Dedifferentiated amniotic fluid mesenchymal stem cell (primary cell): ENCODE data around the gene TPPP2.

Experiments
- DNase-seq: peaks from one replicate; pipeline ENCODE4 v3.0.0-alpha.2; 2016; ENCODE audit errors: extremely low spot score

TPPP2 gene

GRCh38 chr14:21057803-21058675, 28.0 kb downstream of the TPPP2 start, which contains the start of gene RNASE8:
Gene RNASE8, plus strand, starts transcription at chr14:21057822. Its CDS starts 71 bp downstream, at chr14:21057893.
- no peak for DNase-seq

GRCh38 chr14:21058903-21059302, 28.9 kb downstream of the TPPP2 start:
- no peak for DNase-seq

- no peak for DNase-seq
Observed at GRCh38 chr14:21059842-21060613, 30.0 kb downstream of the TPPP2 start.

- DNase-seq = no peak
Observed at GRCh38 chr14:21060614-21061346, 30.8 kb downstream of the TPPP2 start.

GRCh38 chr14:21061347-21061668, 31.3 kb downstream of the TPPP2 start:
- DNase-seq = no peak

- peak; percentile 30 for DNase-seq
Observed at GRCh38 chr14:21063479-21063878, 33.5 kb downstream of the TPPP2 start.

- DNase-seq = no peak
Observed at GRCh38 chr14:21066882-21067502, 37.0 kb downstream of the TPPP2 start.

GRCh38 chr14:21068521-21069387, 38.7 kb downstream of the TPPP2 start:
- peak; percentile 47 for DNase-seq

GRCh38 chr14:21069388-21070082, 39.5 kb downstream of the TPPP2 start:
- no peak for DNase-seq

- no peak for DNase-seq
Observed at GRCh38 chr14:21070083-21070609, 40.1 kb downstream of the TPPP2 start, which contains the start of gene ARHGEF40. Gene ARHGEF40, plus strand, starts transcription at chr14:21070304. Its CDS starts 93 bp downstream, at chr14:21070397.

GRCh38 chr14:21070610-21071224, 40.7 kb downstream of the TPPP2 start:
- peak; percentile 18 for DNase-seq

- DNase-seq = peak; percentile 95
Observed at GRCh38 chr14:21071225-21072030, 41.4 kb downstream of the TPPP2 start.

GRCh38 chr14:21072031-21072473, 42.0 kb downstream of the TPPP2 start:
- DNase-seq = peak; percentile 78

GRCh38 chr14:21072781-21073339, 42.8 kb downstream of the TPPP2 start:
- no peak for DNase-seq

GRCh38 chr14:21073921-21074320, 43.9 kb downstream of the TPPP2 start:
- no peak for DNase-seq

GRCh38 chr14:21074398-21075272, 44.6 kb downstream of the TPPP2 start:
- DNase-seq = no peak
